ENCODE measurements around the gene PLPP1.

Gene PLPP1

GRCh38 chr5:55534436-55535198 is at the start of gene PLPP1:
Gene PLPP1, minus strand, starts transcription at chr5:55534964. Its CDS starts 335 bp downstream, at chr5:55534629.
- peak; percentile 85 for DNase-seq

GRCh38 chr5:55583578-55583977 is 48.8 kb upstream of the PLPP1 start:
- DNase-seq, result no peak

DNA sequence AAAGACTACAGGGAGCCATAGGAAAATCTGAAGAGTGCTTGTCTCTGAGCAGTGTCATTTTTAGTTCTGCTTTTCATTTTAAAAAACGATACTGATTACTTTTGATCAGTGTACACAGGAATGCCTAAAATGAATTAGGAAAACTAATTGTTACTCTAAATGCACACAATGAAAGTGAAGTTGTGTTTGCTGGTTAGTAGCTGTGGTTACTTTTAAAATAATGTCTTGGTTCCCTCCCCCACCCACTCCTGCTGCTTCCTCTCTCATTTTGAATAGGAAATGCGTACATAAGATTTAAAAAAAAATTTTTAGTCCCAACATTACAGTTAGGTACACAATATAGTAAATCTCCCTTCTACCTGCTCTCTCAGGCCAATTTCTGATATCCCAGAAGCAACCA is 47.5 kb upstream of the PLPP1 start:
- peak; percentile 3 for DNase-seq

DNA sequence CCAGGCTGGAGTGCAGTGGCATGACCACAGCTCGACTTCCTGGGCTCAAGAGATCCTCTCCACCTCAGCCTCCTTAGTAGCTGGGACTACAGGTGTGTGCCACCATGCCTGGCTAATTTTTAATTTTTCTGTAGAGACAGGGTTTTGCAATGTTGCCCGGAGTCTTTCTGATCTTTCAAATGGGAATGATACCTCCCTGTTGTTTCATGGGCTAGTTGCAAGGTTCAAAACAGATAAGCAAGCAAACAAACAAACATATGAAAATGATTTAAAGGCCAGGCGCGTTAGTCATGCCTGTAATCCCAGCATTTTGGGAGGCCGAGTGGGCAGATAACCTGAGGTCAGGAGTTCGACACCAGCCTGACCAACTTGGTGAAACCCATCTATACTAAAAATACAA is 45.3 kb upstream of the PLPP1 start:
- no peak for DNase-seq

DNA sequence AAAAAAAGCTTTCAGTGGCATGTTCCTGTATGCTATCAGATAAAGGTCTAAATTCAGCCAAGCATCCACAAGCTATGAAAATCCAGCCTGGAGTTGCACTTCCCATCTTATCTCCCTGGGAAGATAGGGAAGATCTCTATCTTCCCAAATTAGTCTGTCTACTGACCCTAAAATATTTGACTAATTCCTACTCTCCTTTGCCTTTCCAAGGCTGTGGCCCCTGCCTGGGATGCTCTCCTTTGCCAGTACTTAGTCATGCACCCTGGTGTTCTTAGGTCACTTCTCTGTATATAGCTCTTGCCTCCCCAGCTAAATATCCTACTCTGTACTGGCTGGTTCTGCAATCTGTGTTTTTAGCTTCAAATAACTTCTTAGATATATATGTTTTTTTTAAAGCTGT is 44.0 kb upstream of the PLPP1 start:
- DNase-seq, result no peak

DNA sequence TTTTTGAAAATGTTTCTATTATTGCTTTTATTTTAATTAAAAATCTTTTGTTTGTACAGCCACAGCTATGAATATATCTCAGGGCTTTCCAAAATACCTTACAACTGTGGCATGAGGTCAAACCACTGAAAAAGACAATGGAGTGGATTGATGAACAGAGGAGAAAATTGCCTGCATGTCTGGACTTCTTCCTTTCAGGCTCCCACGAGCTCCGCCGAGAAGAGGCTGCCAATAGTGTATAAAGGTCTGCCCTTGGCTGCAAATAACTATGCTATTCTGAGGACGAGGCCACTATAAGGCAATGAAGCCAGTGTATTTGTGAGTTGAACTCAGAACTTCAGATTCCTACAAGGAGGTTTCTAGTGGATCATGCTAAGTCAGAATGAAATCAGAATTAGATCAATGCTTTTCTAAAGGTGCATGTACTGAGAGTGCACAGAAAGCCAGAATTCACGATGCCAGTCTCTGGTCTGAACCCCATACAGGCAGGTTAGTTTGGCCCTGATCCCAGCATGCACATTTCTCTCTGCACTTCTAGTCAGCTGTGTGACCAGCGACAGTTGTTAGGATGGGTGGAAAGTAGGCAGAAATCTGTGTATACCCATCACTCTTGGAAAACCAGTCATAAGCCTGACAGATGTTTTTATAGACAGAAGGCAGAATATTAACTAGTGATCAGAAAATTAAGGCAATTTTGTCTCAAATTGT is 42.7 kb upstream of the PLPP1 start:
- no peak for DNase-seq

GRCh38 chr5:55576661-55577060 is 41.9 kb upstream of the PLPP1 start:
- no peak for DNase-seq

DNA sequence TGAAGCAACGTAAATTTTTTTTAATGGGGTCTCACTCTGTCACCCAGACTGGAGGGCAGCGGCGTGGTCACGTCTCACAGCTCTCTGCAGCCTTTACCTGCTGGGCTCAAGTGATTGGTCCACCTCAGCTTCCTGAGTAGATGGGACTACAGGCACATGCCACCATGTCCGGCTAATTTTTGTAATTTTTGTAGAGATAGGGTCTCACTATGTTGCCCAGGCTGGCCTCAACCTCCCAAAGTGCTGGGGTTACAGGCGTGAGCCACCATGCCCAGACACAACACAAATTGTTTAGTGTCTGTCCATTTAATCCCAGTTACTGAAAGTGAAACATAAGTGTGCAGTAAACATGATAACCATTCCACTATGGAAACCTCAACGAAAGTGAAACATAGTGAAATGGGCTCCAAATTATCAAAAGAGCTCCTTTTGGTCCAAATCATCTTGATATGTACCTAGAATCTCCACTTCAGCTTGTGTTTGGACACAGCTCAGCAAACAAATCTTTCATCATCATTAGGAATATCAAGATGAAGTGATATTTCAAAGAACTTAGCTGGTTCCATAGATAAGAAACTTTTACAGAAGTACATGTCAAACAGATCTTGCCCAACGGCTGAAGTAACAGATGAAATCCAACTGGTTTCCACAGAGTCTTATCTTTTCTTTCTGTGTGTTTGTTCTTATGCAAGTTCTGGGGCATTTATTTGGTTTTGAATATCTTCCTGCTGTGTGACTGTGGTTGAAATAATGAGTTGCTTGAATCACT is 41.2 kb upstream of the PLPP1 start:
- no peak for DNase-seq

- DNase-seq, result no peak
These were observed 37.8 kb upstream of the PLPP1 start for GRCh38 chr5:55572600-55572999.

- DNase-seq, result no peak
These were observed 37.3 kb upstream of the PLPP1 start for GRCh38 chr5:55572020-55572419.

- DNase-seq, result no peak
These were observed 35.8 kb upstream of the PLPP1 start for GRCh38 chr5:55570570-55570969.

- no peak for DNase-seq
These were observed 35.3 kb upstream of the PLPP1 start for GRCh38 chr5:55570026-55570425.

DNA sequence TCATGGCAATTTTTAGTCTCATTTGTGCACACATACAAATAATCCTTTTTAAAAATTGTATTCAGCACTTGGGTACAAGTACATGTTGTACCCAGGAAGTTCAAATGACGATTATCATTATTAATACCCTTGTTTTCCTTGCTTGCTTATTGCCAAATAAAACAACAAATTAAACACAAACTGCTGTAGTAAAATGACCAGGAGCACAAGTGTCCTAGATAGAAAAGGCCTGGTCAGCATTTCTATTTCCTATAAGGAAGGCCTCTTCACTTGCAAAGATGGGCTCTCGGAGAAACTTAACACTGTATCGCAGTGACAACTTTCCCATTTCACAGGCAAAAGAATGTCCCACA is 34.7 kb upstream of the PLPP1 start:
- no peak for DNase-seq

DNA sequence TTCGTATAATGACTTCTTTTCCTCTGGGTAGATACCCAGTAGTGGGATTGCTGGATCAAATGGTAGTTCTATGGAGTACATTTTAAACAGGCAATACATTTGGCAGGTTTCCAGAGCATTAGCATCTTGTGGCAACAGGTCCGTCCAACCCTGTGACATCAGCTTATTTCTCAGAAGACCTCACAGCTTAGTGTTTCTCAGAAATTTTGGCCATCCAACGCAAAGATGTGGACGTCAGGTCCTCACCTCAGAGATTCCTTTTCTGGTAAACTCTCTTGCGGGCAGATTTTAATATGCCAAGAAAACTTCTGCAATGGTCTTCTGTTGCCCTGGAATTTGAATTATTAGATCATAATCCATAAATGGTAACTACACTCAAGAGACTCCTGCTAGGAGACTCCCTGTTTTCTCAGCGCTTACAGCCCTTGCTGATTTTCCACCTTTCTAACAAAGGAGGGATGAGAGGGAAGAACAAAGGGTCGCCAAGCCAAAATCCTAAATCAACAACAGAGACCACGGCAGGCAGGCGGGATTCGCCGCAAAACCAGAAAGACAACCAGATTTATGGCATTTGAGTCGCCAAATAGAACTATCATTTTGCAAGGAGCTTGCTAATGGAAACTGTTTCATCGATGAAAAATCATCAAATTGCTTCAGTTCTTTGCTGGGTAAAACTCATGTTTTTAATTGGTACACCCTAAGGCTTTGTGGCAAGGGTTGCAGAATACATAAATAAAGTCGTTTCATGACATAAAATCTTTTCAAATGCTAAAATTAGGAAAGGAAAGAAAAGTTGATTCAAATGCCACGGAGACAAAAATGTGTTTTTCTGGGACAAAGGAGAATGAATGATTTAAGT is 34.1 kb upstream of the PLPP1 start:
- DNase-seq, result no peak

DNA sequence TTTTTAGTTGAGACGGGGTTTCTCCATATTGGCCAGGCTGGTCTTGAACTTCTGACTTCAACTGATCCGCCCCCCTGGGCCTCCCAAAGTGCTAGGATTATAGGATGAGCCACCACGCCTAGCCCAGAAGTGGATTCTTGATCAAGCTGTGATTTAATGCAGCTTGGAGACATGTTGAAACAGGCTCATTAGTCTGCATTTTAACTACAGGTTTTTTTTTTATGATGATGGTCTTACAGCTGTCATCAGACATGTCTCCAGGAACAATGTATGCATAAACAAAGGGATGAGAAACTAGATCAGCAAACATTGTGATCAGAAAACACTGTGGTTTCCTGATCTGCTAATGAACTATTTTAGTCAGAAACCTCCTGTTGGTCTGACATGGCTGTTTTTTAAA is 30.0 kb upstream of the PLPP1 start:
- DNase-seq, result no peak

DNA sequence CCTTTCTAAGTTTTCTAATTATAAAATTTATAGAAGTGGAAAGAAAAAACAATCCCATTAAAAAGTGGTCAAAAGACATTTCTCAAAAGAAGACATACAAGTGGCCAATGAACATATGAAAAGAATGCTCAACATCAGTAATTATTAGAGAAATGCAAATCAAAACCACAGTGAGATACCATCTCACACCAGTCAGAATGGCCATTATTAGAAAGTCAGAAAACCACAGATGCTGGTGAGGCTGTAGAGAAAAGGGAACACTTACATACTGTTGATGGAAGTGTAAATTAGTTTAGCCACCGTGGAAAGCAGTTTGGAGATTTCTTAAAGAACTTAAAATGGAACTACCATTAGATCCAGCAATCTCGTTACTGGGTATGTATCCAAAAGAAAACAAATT is 23.7 kb upstream of the PLPP1 start:
- DNase-seq, result no peak

GRCh38 chr5:55557123-55557522 is 22.4 kb upstream of the PLPP1 start:
- no peak for DNase-seq

DNA sequence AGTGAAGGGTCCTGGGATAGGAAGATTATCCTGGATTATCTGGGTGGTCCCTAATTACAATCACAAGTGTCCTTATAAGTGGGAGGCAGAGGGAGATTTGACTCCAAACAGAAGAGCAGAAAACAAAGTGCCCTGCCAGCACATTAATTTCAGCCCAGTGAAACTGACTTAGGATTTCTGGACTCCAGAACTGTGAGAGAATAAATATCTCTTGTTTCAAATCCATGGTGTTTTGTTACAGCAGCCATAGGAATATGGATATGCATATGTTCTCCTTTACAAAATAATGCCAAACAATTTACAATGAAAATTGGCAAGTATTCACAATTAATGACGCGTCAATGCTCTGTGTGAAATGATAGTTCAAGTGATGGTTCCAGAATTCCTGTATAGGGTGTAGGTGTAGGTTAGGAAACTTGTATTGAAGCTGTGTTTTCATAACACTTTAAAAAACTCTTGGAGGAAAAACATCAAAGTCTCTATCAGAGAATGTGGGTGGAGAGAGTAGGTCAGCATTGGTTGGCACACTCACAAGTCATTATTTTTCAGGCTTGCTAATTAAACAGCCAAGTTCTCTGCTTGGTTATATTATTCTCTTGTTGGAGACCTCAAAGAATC is 19.9 kb upstream of the PLPP1 start:
- DNase-seq, result no peak

- no peak for DNase-seq
These were observed 17.1 kb upstream of the PLPP1 start for GRCh38 chr5:55551904-55552303.

- no peak for DNase-seq
These were observed 16.6 kb upstream of the PLPP1 start for GRCh38 chr5:55551358-55551757.

DNA sequence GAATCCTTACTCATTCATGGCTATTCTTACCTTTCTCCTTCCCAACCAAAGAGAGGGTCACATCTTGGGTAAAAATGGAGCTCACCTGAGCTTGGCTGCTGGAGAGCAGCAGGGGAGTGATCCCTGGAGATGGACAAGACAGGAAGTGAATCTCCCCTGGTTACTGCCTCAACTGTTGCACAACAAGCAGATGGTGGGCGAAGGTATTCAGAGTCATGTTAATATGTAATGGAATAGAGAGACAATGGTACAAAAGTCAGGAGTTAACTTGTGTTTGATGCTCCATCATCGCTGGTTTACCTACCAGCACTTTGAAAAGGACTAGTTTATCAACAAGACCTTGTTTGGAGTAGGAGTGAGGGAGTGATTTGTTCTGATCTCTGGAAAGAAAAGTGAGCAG is 13.0 kb upstream of the PLPP1 start:
- DNase-seq, result no peak

GRCh38 chr5:55546947-55547346 is 12.2 kb upstream of the PLPP1 start:
- no peak for DNase-seq

DNA sequence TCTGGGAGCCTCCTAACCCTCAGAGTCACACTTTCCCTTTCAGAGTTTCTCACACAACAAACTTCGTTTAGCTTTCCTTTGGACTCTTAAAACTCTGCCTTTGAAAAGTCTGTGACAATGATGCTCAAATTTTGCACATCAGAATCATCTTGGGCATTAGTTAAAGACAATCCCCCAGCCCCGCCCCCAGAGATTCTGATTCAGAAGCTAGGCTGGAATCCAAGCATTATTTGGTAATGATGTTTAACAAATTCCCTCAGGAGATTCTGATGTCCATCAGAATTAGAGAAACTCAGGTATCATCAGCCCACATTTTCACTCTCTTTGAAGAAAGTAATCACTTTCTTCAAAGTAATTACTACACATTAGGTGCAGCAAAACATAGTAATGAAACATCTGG is 9.6 kb upstream of the PLPP1 start:
- no peak for DNase-seq
